ENCODE results near the gene NLRP6.

Gene NLRP6

GRCh38 chr11:251550-251949, 26.7 kb upstream of the NLRP6 start:
- TF ChIP-seq CTCF (IDR thresholded peaks at IDR 0.05; ENCODE audit: poor library complexity, severe bottlenecking), result no peak
- no peak overlapping the region for H3K4me3 ChIP-seq (ENCODE audit: severe bottlenecking)
- no peaks in the 10 kb centered on the region for H3K27me3 ChIP-seq (ENCODE audit: insufficient read depth, poor library complexity, severe bottlenecking)
- H3K4me1 ChIP-seq (ENCODE audit: insufficient read depth, poor library complexity, severe bottlenecking), result no peaks in the 10 kb centered on the region
- no peak for ATAC-seq (ENCODE audit: low read depth)
- no peaks in the 10 kb centered on the region for H3K9me3 ChIP-seq (ENCODE audit: severe bottlenecking)
- no peak for DNase-seq (ENCODE audit: low spot score)
- no peak overlapping the region for H3K27ac ChIP-seq (ENCODE audit: poor library complexity, severe bottlenecking)
- peaks cover 54% of the 10 kb centered on the region for H3K36me3 ChIP-seq (ENCODE audit: low read depth)

- Histone ChIP-seq H3K4me1 (ENCODE audit: insufficient read depth, poor library complexity, severe bottlenecking) (no peaks in the 10 kb centered on the region), H3K36me3 (ENCODE audit: low read depth) (peaks cover 43% of the 10 kb centered on the region), H3K27ac (ENCODE audit: poor library complexity, severe bottlenecking) (no peak overlapping the region), H3K27me3 (ENCODE audit: insufficient read depth, poor library complexity, severe bottlenecking) (no peaks in the 10 kb centered on the region), H3K4me3 (ENCODE audit: severe bottlenecking) (no peak overlapping the region), H3K9me3 (ENCODE audit: severe bottlenecking) (no peaks in the 10 kb centered on the region)
- DNase-seq (ENCODE audit: low spot score), result no peak
- no peak for TF ChIP-seq CTCF (IDR thresholded peaks at IDR 0.05; ENCODE audit: poor library complexity, severe bottlenecking)
- no peak for ATAC-seq (ENCODE audit: low read depth)
Observed at GRCh38 chr11:252666-253065, 25.5 kb upstream of the NLRP6 start.

GRCh38 chr11:253160-253885, 24.9 kb upstream of the NLRP6 start:
- Histone ChIP-seq H3K4me3 (ENCODE audit: severe bottlenecking) (no peak overlapping the region), H3K4me1 (ENCODE audit: insufficient read depth, poor library complexity, severe bottlenecking) (no peaks in the 10 kb centered on the region), H3K9me3 (ENCODE audit: severe bottlenecking) (no peaks in the 10 kb centered on the region), H3K36me3 (ENCODE audit: low read depth) (peaks cover 36% of the 10 kb centered on the region), H3K27me3 (ENCODE audit: insufficient read depth, poor library complexity, severe bottlenecking) (no peaks in the 10 kb centered on the region), H3K27ac (ENCODE audit: poor library complexity, severe bottlenecking) (no peak overlapping the region)
- no peak for TF ChIP-seq CTCF (IDR thresholded peaks at IDR 0.05; ENCODE audit: poor library complexity, severe bottlenecking)
- ATAC-seq (ENCODE audit: low read depth) (0 out of 3 replicates have a peak, but pooled peaks have one; percentile 29), DNase-seq (ENCODE audit: low spot score) (no peak)

GRCh38 chr11:253886-254270, 24.3 kb upstream of the NLRP6 start:
- Histone ChIP-seq H3K27ac (ENCODE audit: poor library complexity, severe bottlenecking) (no peak overlapping the region), H3K4me1 (ENCODE audit: insufficient read depth, poor library complexity, severe bottlenecking) (no peaks in the 10 kb centered on the region), H3K36me3 (ENCODE audit: low read depth) (peaks cover 31% of the 10 kb centered on the region), H3K9me3 (ENCODE audit: severe bottlenecking) (no peaks in the 10 kb centered on the region), H3K27me3 (ENCODE audit: insufficient read depth, poor library complexity, severe bottlenecking) (no peaks in the 10 kb centered on the region), H3K4me3 (ENCODE audit: severe bottlenecking) (no peak overlapping the region)
- ATAC-seq (ENCODE audit: low read depth) (no peak), DNase-seq (ENCODE audit: low spot score) (no peak)
- TF ChIP-seq CTCF (IDR thresholded peaks at IDR 0.05; ENCODE audit: poor library complexity, severe bottlenecking), result no peak

GRCh38 chr11:255176-255575, 23.0 kb upstream of the NLRP6 start:
- DNase-seq (ENCODE audit: low spot score) (no peak), ATAC-seq (ENCODE audit: low read depth) (no peak)
- Histone ChIP-seq H3K9me3 (ENCODE audit: severe bottlenecking) (no peaks in the 10 kb centered on the region), H3K4me1 (ENCODE audit: insufficient read depth, poor library complexity, severe bottlenecking) (no peaks in the 10 kb centered on the region), H3K4me3 (ENCODE audit: severe bottlenecking) (no peak overlapping the region), H3K36me3 (ENCODE audit: low read depth) (peaks cover 22% of the 10 kb centered on the region), H3K27me3 (ENCODE audit: insufficient read depth, poor library complexity, severe bottlenecking) (no peaks in the 10 kb centered on the region), H3K27ac (ENCODE audit: poor library complexity, severe bottlenecking) (no peak overlapping the region)
- no peak for TF ChIP-seq CTCF (IDR thresholded peaks at IDR 0.05; ENCODE audit: poor library complexity, severe bottlenecking)

All from RWPE2 (cell line).